NCI-H128 (cell line): ENCODE results near the gene RBP3.
A peak's percentile ranks its signal among the peaks of the same experiment; 100 is the strongest.

Source experiments
- DNase-seq: peaks from one replicate; lab custom pipeline; 2025; ENCODE audit not compliant: unreplicated experiment; lab: John Stamatoyannopoulos, UW

The RBP3 gene

GRCh38 chr10:47348138-47348651, at the start of gene RBP3:
RBP3 (plus strand) TSS chr10:47348363; CDS start chr10:47348485, 122 bp downstream.
- DNase-seq = no peak

- no peak for DNase-seq
Measured at GRCh38 chr10:47298715-47299114, 49.4 kb upstream of the RBP3 start.

- no peak for DNase-seq
Measured at GRCh38 chr10:47299611-47300428, 48.3 kb upstream of the RBP3 start, which contains the start of gene GDF10. GDF10 (plus strand) TSS chr10:47300197; CDS start chr10:47300652, 455 bp downstream.

- no peak for DNase-seq
Measured at GRCh38 chr10:47300429-47300931, 47.7 kb upstream of the RBP3 start.

DNA sequence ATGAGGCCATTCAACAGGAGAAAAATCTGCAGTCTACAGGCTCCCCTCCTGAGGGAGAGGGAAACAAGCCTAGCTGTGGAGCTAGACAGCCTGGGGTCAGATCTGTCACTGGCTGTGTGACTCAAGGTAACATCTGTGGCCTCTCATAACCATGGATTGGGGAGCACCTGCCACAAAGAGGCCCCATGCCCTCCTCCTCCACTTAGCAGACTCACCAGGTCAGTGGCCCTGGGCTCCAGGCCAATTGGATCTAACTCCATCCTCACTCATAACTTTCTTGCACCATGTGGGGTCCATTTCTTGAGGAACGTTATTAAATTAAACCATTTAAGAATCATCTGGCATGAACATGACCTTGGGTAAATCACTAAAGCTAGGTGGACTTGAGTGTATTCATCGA, 46.3 kb upstream of the RBP3 start:
- no peak for DNase-seq

DNA sequence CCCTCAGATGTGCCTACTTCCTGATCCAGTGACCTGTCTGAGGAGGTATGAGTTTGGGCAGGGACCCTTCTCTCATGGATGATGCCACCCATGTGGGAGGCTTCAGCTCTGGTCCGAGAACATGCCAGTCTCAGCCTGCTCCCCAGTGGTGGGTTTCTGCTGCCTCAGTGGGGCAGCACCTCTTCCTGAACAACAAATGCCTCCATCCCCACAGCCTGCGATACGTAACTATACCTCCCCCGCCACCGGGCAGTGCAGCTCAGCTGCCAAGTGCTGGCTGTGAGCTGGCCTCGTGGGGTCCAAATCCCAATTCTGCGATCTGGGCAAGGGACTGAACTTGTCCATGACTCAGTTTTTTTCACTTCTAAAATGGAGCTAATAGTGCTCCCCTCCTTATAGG, 45.1 kb upstream of the RBP3 start:
- DNase-seq = no peak

DNA sequence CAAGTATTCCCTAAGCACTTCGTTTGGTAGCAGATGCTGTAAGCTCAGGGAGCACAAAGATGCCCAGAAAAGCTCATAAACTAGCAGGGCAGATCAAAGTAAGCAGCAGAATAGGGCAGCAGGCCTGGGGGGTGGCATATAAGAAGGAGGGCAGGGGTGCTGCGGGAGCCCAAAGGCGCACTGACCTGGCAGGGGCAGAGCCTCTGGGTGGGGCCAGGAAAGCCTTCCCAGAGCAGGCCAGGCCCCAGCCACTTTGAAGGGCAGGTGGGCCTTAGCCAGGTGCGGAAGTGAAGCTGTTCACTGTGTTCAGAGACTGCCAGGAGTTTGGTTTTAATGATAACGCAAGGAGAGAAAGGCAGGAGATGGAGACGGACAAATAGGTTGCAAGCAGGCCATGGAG, 44.3 kb upstream of the RBP3 start:
- DNase-seq = no peak

DNA sequence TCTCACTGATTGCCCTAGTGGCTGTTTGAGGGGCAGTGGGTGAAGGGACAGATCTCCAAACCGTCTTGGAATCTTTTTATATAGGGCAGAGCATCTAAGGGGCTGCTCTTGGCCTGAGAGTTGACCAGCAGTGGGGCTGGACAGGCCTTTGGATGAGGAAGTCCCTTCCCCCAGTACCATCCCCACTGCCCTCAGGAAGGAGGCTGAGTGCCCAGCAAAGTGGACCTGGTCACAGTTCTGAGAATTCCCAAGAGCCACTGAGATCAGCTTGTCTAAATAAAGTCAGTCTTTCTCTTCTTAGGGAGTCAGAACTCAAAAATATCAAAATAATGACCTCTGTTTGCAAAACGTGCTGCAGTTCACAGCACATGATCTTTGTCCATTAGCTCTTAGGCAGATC, 42.6 kb upstream of the RBP3 start:
- no peak for DNase-seq

DNA sequence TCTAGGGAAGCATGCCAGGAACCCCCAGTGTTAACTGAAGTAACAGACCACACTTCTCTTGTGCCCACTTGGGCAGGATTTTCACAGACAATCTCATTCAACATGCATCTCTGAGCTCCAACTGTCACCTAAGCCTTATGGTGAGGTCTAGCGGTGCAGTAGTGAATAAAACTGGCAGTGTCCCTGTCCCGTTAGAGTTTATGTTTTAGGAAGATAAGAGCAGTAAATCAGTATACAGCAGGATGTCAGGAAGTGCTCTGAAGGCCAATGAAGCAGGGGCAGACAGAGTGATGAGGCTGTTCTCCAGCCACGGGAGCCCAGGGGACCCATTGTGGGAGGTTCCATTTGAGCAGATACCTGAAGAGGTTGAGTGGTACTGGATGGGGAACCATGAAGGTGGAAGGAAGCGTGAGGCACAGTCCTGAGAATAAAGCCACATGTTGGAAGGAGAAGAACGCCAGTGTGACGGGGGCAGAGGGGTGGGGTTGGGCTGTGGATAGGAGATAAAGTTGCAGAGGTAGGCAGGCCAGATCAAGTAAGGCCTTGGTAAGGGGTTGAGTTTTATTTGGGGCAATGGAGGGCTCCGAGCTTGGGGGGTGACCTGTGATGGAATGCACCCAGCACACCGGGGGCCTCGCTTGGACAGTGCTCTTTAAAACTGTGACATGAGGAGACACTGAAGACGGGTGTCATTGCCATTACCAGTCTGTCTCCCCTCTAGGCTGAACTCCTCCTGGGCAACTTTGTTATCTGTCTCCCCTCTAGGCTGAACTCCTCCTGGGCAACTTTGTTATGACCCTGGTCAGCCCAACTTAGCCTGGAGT, 41.6 kb upstream of the RBP3 start:
- DNase-seq = no peak

DNA sequence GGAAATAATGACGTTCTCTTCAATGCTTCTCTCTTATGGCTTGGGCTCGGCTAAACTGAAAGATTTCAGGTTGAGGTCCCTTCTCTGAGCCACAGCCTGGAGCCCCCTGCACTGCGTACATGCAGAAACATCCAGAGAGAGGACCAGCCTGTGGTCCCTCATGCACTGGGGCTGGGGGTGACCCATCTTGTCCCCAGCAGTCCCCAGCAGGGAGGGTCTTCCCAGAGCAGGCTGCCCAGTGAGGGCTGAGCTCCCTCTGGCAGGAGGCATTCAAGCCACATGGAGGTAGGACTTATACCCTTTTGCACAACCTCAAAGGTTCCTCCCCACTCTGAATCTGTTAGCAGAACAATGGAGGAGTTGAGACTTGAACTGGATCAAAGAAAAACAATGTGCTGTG, 40.8 kb upstream of the RBP3 start:
- no peak for DNase-seq

GRCh38 chr10:47308775-47309174, 39.4 kb upstream of the RBP3 start:
- DNase-seq = no peak

DNA sequence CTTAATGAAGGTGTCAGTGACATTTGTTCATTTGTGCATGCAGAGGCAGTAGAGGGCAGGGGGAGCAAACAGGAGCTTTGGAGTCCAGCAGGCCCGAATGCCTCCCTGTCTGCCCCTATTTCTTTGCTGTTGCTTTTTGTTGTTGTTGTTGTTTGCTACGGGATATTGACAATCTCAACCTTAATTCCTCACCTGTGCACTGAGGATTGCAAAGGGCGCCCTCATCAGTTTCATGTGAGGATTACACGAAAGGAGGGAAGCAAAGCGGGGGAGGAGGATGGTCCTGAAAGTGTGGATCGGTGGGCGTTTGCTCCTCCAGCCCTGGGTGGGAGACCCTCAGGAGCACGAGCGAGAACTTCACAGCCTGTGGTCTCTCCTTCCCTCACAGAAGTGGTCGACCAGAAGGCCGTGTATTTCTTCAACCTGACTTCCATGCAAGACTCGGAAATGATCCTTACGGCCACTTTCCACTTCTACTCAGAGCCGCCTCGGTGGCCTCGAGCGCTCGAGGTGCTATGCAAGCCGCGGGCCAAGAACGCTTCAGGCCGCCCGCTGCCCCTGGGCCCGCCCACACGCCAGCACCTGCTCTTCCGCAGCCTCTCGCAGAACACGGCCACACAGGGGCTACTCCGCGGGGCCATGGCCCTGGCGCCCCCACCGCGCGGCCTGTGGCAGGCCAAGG, 38.6 kb upstream of the RBP3 start:
- no peak for DNase-seq

- DNase-seq = no peak
Measured at GRCh38 chr10:47310090-47310505, 38.1 kb upstream of the RBP3 start.

DNA sequence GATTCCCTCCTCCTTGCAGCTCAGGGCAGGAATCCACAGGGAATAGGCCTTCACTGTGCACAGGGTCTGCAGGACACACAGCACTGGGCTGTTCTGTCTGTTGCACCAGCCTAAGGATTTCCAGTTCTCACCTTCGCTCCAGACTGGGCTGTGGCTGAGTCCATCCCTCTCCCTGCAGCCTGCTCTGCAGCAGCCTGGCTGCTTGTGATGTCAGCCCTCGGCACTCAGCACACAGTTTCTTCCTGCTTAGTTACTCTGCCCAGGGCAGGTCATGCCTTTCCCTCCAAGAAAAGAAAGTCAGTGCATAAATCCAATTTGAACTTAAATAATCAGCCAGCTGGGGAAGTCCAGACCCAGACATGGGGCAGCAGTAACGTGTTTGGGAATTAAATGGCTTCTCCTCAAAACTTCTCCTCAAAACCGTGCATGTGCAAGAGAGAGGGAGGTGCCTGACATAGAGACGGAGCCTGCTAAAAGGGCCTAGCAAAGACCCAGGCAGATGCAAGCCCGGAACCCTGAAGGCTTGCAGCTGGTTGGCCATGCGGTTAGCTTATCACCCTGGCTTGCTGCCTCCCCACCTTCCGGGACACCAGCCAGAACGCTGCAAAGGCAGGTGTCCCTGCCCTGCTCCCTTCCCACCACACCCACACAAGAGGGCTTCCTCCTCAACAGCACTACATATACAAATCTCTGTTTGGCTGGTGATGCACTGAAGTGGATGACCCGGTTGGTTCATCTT, 36.8 kb upstream of the RBP3 start:
- no peak for DNase-seq

GRCh38 chr10:47311932-47312662, 36.1 kb upstream of the RBP3 start:
- peak; percentile 0 for DNase-seq

DNA sequence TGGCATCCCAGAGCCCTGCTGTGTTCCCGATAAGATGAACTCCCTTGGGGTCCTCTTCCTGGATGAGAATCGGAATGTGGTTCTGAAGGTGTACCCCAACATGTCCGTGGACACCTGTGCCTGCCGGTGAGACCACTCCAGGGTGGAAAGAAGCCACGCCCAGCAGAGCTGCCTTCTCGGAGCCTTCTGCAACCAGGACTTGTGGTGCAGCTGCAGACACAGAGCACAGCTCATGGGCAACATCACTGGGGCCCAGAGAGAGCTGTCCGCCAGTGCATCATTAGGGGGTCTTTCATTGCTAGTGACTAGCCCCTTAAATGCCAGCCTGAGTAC, 35.5 kb upstream of the RBP3 start:
- DNase-seq = no peak

DNA sequence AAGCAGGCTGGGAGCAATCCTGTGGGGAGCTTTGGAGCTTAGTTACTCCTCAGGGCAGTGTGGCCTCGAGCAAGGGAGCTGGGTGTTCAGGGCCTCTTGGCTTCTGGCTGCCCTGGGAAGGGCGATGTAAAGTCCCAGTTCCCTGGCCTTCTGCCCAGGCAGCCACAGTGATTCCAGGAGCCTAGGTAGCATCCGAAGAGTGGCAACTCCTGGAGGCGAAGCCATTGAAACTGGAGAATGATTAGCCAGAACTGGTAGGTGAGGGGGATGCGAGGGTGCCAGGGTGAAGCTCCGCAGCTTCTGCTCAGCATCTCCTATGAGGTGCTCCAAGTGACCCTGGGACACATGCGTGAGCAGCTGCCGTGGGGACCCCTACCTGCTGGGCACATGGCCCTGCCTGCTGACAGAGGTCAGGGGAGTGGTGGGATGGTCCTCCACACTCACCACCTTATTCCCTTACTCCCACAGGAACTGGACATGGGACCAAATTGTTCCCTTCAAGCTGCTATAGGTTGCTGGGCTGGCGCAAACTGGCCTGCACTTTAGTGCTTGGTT, 33.7 kb upstream of the RBP3 start:
- DNase-seq = no peak

DNA sequence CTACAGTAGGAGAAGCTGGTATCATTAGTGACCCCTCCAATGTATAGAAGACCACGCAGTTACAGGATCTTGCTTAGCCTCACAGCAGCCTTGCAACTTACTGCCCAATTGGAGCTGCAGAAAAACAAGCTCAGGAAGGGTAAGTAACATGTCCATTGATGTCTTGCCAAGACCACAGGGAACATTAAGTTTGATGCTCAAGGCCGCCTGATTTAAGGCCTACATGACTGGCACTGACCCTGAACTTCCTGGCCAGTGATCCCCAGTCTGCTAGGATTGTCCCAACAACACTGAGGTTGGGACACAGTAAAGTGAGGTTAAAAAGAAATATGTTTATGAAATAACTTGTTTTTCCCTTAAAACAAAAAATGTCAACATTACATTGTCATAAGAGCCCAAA, 32.7 kb upstream of the RBP3 start:
- no peak for DNase-seq

DNA sequence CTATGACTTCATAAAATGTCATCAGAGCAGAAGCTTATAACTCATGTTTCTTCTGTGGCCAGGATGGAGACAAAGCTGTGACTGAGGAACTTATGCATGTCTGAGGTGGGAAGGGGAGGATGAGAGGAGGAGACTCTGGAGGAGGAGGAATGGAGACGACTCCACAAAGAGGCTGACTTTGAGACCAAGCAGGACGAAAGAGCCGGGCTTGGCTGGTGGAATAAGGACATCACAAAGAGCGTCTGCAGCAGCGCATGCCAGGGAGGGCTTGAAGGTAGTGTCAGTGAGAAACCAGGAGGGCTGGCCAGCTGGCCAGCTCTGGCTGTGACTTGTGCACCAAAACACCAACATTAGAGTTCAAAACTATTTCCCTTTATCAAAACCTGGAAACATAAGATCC, 32.0 kb upstream of the RBP3 start:
- DNase-seq = no peak

DNA sequence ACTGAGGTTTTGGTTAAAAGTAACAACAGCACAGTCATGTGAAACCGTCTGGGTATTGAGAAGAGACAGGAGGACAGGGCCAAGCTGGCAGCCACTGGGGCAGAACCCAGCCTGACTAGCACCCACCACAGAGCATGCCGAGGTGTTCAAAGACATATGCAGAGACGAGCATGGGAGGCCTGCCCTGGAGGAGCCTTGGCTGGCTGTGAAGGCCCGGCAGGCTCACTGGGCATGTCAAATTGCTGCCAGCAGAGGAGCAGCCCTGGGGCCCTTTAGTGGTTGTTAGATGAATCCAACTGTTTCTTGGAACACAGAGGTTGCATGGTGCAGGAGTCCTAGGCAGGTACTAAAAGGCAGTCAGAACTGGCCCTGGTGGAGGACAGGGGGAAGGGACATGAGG, 30.9 kb upstream of the RBP3 start:
- no peak for DNase-seq
